ENCODE measurements around the gene LTB4R2.

GRCh38 chr14:24289649-24290280 is 20.2 kb upstream of the LTB4R2 start:
- TF ChIP-seq, protein P1, sequence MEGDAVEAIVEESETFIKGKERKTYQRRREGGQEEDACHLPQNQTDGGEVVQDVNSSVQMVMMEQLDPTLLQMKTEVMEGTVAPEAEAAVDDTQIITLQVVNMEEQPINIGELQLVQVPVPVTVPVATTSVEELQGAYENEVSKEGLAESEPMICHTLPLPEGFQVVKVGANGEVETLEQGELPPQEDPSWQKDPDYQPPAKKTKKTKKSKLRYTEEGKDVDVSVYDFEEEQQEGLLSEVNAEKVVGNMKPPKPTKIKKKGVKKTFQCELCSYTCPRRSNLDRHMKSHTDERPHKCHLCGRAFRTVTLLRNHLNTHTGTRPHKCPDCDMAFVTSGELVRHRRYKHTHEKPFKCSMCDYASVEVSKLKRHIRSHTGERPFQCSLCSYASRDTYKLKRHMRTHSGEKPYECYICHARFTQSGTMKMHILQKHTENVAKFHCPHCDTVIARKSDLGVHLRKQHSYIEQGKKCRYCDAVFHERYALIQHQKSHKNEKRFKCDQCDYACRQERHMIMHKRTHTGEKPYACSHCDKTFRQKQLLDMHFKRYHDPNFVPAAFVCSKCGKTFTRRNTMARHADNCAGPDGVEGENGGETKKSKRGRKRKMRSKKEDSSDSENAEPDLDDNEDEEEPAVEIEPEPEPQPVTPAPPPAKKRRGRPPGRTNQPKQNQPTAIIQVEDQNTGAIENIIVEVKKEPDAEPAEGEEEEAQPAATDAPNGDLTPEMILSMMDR (IDR thresholded peaks at IDR 0.05; ENCODE audit: low read length), result no peak
- no peak for TF ChIP-seq EZH2 (optimal IDR thresholded peaks at IDR 0.05; ENCODE audit: low read depth, low read length)

All from MM.1S (cell line).